Peyer's patch (tissue), 4 donors: ENCODE measurements around the gene FTSJ3.

ENCODE experiments used
- CTCF ChIP-seq, 6 experiments: fragments of 450-650 bp in 4 of 6; fragments of 200-600 bp in 2 of 6; sonication (generic) in 1 of 6; IDR thresholded peaks; one replicate each; pipeline ENCODE4 v1.5.1; 2017 to 2019; ENCODE audit warnings: antibody characterized with exemption in 6 of 6, mild to moderate bottlenecking in 3 of 6, moderate library complexity in 1 of 6
- POLR2A ChIP-seq, 2 donors: fragments of 450-650 bp; IDR thresholded peaks; one replicate each; pipeline ENCODE4 v1.5.1; 2017; ENCODE audit warnings: antibody characterized with exemption in 2 of 2, mild to moderate bottlenecking in 2 of 2, moderate library complexity in 2 of 2

GRCh38 chr17:63843910-63844677, 16.6 kb upstream of the FTSJ3 start:
- TF ChIP-seq CTCF (IDR thresholded peaks at IDR 0.05) (no peak), POLR2A (IDR thresholded peaks at IDR 0.05) (no peak)
